ENCODE results near the gene HACD4.

GRCh38 chr9:21001581-21001980, 29.9 kb downstream of the HACD4 start:
- no peak for TF ChIP-seq CTCF (IDR thresholded peaks at IDR 0.05)
- no peak for TF ChIP-seq ATF3 (CRISPR knock-in tag; conservative IDR thresholded peaks at IDR 0.05)
- no peak for TF ChIP-seq E2F5 (CRISPR knock-in tag; IDR thresholded peaks at IDR 0.05)
- no peak for TF ChIP-seq NR1H2 (CRISPR knock-in tag; IDR thresholded peaks at IDR 0.05)
- no peak for TF ChIP-seq FOXK1 (CRISPR knock-in tag; IDR thresholded peaks at IDR 0.05)
- TF ChIP-seq IRF2 (CRISPR knock-in tag; IDR thresholded peaks at IDR 0.05; ENCODE audit: borderline replicate concordance, low read depth), result no peak
- TF ChIP-seq CBFB (CRISPR knock-in tag; IDR thresholded peaks at IDR 0.05; ENCODE audit: low read depth), result no peak
- TF ChIP-seq JUN (CRISPR knock-in tag; IDR thresholded peaks at IDR 0.05), result no peak
- no peak for TF ChIP-seq RELA (CRISPR knock-in tag; IDR thresholded peaks at IDR 0.05; ENCODE audit: borderline replicate concordance)
- no peak for TF ChIP-seq ZNF416 (CRISPR knock-in tag; IDR thresholded peaks at IDR 0.05)
- TF ChIP-seq ETV6 (CRISPR knock-in tag; IDR thresholded peaks at IDR 0.05), result no peak
- TF ChIP-seq MLX (CRISPR knock-in tag; IDR thresholded peaks at IDR 0.05), result no peak
- no peak for TF ChIP-seq SP1 (CRISPR knock-in tag; conservative IDR thresholded peaks at IDR 0.05)

Data from WTC11 (cell line).